Dedifferentiated amniotic fluid mesenchymal stem cell (primary cell): Measurements from ENCODE around the gene CHTOP.
"Not testable (repeated sequence)": the region's sequence is repeated elsewhere in the genome, so short reads cannot be mapped to it uniquely, and the experiment has no call there.

ENCODE experiments used
- DNase-seq: peaks from one replicate; pipeline ENCODE4 v3.0.0-alpha.2; 2016; ENCODE audit errors: extremely low spot score

Gene CHTOP

DNA sequence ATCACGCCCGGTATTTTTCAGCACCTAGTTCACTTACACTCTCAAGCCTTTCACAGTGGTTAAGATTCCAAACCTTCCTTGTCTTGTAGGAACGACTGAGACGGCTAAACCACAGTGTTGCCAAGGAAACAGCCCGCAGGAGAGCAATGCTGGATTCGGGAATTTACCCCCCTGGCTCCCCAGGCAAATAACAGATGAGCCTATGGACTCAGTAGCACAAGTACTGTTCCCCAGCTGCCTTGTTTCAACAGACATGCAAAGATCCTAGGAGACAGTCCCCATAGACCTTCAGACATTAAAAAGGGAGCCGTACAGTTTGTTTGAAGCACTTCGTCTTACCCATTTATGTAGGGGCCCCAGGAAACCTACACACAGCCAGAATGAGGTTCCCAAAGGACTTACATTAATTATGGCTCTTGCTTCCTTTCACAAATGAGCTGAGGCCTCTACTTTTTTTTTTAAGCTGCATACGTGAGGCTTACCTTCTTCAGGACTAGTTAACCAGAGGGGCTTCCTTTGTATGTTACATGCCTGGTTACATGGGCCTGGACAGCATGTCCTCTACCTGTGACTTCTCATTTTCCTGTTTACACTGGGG lies 27.3 kb downstream of the CHTOP start:
- no peak for DNase-seq

DNA sequence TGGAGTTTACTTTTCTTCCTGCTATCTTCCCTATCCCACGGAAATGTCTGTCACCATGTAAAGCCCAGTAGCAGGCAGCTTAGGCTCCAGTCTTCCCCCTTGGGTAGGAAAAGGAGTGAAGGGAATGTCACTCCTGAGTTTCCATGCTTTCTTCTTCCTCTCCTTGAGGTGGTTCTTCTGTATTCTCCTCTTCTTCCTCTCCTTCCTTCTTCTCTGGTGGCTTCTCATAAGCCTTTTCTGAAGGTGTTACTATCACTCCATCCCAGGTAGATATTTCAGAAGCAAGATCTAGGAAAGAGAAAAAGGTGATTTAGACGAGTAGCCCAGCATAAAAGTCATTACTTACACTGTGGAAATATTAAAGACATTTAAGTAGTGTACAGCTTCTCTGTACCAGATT lies 28.4 kb downstream of the CHTOP start:
- DNase-seq, result no peak

DNA sequence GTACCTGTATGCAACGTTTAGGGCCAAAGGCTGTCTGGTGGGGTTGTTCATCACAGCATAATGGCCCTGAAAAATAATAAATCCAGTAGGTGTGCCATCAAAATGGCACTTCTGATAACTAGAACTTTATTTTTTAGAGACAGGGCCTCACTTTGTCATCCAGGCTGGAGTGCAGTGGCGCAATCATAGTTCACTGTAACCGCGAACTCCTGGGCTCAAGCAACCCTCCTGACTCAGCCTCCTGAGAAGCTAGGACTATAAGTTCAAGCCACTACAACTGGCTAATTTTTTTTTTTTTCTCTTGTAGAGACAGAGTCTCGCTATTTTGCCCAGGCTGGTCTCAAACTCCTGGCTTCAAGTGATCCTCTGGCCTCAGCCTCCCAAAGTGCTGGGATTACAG lies 29.3 kb downstream of the CHTOP start:
- no peak for DNase-seq

DNA sequence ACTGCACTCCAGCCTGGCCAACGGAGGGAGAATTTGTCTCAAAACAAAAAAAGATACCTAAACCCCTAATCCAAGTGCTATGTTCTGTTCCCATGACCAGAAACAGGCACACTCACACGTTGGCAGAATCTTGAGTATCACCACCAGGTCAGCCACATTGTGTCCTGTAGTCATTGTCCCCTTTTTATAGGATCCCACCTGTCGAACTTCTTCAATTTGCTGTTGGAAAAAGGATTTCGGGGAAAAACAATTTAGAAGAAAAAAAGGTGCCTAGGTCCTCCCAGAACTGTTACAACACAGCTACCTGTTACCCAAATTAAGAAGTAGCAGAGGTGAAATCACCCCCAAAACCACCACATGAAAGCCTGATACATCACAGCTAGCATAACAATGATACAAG lies 33.6 kb downstream of the CHTOP start:
- no peak for DNase-seq

DNA sequence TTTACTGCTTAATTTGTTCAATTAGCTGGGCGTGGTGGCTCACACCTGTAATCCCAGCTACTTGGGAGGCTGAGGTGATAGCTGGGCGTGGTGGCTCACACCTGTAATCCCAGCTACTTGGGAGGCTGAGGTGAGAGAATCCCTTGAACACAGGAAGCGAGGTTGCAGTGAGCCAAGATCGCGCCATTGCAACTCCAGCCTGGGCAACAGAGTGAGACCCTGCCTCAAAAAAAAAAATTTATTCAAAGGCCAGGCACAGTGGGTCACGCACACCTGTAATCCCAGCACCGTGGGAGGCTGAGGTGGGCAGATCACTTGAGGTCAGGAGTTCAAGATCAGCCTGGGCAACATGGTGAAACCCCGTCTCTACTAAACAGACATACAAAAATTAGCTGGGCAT lies 34.8 kb downstream of the CHTOP start:
- not testable (repeated sequence) for DNase-seq

DNA sequence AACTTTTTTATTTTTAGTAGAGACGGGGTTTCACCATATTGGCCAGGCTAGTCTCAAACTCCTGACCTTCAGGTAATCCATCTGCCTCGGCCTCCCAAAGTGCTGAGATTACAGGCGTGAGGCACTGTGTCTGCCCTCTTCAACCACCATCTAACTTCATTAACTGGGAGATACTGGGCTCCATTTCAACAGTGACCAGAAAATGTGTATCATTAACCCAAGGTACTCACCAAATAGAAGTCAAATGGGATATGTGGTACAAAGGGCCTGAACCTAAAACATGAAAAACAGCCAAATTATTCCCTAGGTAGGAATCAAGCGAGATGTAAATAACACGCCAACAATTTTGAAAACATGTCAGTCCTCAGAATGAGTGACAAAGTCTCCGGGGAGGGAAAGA lies 35.7 kb downstream of the CHTOP start:
- DNase-seq, result no peak

DNA sequence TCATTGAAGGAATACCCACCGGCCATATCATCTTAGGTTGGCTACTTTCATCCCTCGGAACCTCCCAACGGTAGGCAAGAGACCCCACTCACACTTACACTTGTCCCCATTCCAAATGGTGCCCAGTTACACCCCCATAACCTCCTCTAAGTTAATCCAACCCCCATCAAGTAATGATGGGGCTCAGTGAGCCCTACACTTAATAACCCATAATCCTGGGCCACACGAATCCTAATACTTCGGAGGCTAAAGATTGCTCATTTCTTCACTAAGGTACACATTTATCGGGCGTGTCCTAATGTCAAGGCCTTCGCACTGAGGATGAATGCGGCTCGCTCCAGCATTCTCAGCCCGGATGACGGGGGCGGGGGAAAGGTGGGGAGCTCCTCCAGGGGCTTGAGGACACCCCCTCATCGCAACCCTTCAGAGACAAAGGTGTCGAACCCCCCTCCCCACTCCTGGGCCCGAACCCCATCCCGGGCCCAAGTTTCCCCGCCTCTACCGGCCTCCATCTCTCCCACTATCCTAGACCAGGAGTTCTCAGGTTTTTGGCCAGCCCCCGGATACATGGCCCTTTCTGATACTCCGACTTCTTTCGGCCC lies 36.5 kb downstream of the CHTOP start:
- no peak for DNase-seq

DNA sequence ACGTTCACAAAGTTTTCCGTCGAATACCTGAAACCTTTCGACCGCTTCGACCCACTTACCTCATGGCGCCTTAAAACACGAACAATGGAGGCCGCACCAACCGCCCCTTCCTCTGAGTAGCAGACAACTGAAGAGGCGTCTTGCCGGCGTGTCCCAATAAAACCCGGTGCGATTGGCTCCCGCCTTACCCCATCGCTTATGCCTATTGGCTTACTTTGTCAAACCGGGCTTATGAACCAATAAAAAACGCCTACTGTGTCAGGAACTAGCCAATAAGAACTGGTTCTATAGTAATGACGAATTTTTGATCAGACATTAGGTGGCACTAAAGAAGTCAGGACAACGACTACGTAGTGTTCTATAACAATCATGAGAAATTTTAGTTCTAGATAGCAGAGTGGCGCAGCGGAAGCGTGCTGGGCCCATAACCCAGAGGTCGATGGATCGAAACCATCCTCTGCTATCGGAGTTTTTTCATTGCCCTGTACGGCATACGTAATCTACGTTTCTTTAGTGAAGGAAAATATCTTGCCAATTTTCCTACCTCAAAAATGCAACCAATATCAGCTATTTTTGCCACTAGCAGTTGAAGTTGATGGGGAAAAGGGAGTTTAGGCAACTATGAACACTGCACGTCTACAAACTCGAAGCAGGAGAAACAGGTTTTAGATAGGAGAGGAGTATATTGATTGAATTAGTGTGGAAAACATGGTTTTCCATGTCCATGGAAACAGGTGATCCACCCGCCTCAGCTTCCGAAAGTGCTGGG lies 37.2 kb downstream of the CHTOP start, which contains the start of gene ILF2:
TSS of gene ILF2 (minus strand) at position 135 of the 769 bp plus-strand sequence. CDS start at position 64, 71 bp downstream.
- DNase-seq, result peak; percentile 100

DNA sequence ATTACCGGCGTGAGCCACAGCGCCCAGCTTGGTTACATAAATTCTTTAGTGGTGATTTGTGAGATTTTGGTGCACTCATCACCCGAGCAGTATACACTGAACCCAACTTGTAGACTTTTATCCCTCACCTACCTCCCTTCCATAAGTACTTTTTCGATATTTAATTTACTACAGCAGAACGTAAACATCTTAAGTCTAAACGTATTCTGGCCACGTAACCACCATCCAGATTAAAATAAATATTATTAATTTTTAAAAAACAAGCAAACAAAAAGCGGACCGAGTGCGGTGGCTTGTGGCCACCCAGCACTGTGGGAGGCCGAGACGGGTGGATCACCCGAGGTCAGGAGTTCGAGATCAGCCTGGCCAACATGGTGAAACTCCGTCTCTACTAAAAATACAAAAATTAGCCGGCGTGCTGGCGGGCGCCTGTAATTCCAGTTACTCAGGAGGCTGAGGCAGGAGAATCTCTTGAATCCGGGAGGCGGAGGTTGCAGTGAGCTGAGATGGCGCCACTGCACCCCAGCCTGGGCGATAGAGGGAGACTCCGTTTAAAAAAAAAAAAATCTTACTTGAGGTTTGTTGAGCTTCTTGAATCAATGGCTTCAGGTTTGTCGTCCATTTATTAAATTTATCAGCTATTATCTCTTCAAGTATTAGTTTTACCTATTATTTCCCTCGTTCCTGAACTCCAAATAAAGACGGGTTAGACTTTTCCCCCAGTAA lies 37.9 kb downstream of the CHTOP start:
- DNase-seq, result peak; percentile 64

DNA sequence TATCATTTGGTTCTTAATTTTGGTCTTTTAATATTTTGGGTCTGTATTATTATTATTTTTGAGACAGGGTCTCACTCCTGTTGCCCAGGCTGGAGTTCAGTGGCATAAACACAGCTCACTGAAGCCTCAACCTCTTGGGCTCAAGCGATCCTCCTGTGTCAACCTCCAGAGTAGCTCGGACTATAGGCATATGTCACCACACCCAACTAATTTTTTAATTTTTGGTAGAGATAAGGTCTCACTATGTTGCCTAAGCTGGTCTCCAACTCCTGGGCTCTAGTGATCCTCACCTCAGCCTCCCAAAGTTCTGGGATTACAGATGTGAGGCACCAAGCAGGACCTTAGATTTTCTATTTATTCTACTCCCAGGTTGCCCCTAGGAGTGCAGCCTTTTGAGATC lies 39.6 kb downstream of the CHTOP start:
- no peak for DNase-seq

DNA sequence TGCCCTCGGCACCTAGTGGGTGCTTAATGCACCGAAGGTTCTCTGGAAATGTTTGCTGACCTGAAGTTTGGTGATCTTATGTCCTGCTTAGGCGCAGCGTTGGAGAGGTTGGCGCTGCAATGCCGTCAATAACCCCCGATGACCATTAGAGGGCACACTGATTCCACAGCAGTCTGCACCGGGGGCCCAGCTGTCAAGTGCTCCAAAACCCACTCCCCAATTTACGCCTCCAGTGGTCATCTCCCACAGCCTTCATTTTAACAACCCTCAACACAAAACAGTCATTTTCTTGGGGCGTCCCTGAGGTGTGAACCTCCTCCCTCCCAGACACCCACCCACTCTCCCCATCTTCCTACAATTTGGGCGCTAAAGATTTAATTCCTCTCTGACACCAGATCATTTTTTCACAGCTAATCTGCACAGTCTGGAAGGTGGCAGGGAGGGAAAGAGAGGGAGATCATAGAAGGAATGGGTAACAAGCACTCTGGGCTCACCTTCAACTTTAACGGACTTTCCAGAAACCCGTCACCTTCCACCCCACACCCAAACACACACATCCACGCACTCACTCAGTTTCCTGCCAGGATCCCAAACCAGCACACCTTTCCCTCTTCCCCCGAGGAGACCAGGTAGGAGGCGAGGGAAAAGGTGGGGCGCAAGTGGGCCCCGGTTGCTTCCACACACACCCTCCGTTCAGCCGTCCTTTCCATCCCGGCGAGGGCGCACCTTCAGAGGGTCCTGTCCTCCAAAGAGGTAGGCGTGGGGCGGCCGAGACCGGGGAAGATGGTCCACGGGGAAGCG lies 44.1 kb downstream of the CHTOP start:
- DNase-seq, result peak; percentile 20

DNA sequence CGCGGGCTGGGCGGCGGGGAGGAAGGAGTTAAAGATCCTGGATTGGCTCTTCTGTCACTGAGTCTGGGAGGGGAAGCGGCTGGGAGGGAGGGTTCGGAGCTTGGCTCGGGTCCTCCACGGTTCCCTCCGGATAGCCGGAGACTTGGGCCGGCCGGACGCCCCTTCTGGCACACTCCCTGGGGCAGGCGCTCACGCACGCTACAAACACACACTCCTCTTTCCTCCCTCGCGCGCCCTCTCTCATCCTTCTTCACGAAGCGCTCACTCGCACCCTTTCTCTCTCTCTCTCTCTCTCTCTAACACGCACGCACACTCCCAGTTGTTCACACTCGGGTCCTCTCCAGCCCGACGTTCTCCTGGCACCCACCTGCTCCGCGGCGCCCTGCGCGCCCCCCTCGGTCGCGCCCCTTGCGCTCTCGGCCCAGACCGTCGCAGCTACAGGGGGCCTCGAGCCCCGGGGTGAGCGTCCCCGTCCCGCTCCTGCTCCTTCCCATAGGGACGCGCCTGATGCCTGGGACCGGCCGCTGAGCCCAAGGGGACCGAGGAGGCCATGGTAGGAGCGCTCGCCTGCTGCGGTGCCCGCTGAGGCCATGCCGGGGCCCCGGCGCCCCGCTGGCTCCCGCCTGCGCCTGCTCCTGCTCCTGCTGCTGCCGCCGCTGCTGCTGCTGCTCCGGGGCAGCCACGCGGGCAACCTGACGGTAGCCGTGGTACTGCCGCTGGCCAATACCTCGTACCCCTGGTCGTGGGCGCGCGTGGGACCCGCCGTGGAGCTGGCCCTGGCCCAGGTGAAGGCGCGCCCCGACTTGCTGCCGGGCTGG lies 44.9 kb downstream of the CHTOP start, which contains the start of gene NPR1:
TSS of gene NPR1 (plus strand) at position 170 of the 818 bp plus-strand sequence. CDS start at position 591, 421 bp downstream.
- DNase-seq, result peak; percentile 17

DNA sequence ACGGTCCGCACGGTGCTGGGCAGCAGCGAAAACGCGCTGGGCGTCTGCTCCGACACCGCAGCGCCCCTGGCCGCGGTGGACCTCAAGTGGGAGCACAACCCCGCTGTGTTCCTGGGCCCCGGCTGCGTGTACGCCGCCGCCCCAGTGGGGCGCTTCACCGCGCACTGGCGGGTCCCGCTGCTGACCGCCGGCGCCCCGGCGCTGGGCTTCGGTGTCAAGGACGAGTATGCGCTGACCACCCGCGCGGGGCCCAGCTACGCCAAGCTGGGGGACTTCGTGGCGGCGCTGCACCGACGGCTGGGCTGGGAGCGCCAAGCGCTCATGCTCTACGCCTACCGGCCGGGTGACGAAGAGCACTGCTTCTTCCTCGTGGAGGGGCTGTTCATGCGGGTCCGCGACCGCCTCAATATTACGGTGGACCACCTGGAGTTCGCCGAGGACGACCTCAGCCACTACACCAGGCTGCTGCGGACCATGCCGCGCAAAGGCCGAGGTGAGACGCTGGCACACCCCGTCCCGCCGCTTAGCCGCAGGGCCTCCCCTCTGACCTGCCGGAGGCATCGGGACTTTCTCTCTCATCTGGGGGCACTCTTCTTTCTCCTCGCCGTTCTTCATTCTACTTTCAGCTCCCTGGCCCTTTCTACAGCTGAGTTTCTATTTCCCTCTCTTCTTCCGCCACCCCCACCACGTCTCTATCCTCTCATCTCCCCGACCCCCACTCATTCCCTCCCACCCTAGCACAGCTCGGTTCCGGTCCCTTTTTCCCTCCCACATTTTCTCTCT lies 45.7 kb downstream of the CHTOP start:
- no peak for DNase-seq

DNA sequence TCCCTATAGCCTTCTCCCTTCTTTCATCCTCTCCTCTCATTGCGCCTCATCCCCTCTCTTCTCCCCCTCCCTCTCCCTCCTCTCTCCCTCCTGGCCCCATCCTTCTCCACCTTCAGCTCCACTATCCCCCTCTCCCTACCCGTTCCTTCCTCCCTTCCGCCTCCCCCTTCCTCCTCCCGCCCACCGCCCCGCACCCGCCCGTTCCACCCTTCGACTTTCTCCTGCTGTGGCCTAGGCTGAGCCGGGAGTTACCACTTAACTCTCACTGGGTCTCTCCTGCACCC lies 46.2 kb downstream of the CHTOP start:
- DNase-seq, result no peak

DNA sequence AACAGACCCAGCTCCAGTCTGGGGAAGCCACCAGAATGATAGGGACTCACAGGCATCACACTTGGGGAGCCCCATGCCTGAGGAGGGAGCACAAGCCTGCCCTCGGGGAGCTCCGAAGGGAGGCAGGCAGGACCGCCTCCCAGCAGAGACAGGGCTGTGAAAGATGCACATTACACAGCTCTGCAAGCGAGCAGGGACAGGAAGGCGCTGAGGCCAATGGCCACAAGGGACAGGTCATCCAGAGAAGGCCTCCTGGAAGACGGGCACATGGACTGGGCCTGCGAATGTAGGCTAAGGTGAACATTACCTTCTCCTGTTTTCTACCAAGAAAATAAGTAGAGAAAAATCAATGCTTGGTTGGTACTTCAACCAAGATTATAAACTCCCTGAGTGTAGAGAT lies 48.9 kb downstream of the CHTOP start:
- DNase-seq, result no peak

DNA sequence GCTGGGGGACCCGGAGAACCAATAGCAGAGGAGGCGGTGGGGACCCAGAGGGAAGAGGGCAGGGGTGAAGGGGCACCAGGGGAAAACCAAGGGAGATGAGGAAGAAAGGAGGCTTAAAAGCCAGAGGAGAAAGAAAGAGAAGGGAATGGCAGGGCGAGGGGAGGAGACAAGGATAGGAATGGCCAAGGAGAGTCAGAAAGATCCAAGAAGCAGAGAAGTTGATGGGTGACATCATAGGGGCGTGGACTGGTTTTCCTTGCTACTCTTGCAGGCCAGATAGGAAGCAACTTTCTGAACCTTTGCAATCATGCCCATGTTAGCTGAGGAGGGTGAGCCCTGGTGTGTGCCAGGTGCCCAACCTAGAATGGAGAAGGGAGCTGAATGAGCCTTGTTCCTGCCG lies 50.0 kb downstream of the CHTOP start:
- no peak for DNase-seq

DNA sequence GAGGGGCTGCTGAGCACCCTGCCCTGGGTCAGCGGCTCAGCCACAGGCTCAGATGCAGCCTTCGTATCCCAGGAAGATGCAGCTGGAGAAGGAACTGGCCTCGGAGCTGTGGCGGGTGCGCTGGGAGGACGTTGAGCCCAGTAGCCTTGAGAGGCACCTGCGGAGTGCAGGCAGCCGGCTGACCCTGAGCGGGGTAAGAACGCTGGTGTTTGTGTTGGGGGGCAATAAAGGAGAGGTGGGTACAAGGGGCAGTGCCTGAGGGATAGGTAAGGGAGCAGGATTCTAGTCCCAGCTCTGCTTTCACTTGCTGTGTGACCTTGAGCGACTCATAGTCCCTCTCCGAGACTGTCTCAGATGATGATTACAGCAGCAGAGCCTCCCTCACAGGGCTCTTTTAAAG lies 51.0 kb downstream of the CHTOP start:
- no peak for DNase-seq

DNA sequence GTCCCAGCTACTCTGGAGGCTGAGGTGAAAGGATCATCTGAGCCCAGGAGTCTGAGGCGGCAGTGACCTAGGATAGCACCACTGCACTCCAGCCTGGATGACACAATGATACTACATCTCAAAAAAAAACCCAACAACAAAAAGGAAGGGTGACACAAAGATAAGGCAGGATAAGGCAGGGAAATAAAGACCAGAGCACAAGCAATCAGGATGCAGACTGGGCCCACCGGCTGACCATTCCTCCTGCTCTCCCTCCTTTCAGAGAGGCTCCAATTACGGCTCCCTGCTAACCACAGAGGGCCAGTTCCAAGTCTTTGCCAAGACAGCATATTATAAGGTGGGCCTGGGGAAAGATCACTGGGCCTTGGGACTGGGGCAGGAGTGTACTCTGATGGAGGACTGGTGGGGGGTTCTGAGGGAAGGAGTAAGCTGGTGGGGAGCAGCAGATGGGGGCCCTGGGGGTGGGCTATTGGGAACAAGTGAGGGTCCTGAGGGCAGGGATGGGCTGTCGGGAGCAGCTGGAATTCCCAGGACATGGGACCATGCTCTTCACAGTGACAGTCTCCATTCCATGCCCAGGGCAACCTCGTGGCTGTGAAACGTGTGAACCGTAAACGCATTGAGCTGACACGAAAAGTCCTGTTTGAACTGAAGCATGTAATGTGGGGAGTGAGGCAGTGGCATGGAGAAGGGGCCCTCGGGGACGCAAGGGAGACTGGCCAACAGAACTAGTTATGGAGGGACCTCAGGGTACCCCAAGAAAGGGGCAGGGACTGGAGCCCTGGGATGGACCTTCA lies 51.9 kb downstream of the CHTOP start:
- no peak for DNase-seq
